Mucosa of rectum (tissue), 2 donors: ENCODE data around the gene LLCFC1.

Experiments used
- H3K27ac ChIP-seq, 2 donors: one replicate each; pipeline ENCODE4 v1.7.0; 2013; ENCODE audit warnings: inconsistent platforms in 2 of 2, low read depth in 2 of 2, low read length in 2 of 2
- H3K27me3 ChIP-seq, 2 donors: one replicate each; pipeline ENCODE4 v1.7.0; 2013; ENCODE audit warnings: low read length in 2 of 2; ENCODE audit not compliant: control insufficient read depth in 2 of 2, insufficient read depth in 2 of 2
- H3K36me3 ChIP-seq, 2 donors: one replicate each; pipeline ENCODE4 v1.7.0; 2013; ENCODE audit warnings: low read length in 2 of 2; ENCODE audit not compliant: control insufficient read depth in 2 of 2, insufficient read depth in 2 of 2
- H3K4me1 ChIP-seq, 2 donors: one replicate each; pipeline ENCODE4 v1.7.0; 2013; ENCODE audit warnings: low read length in 2 of 2, mild to moderate bottlenecking in 1 of 2; ENCODE audit not compliant: control insufficient read depth in 2 of 2, insufficient read depth in 2 of 2
- H3K4me3 ChIP-seq, 2 donors: one replicate each; pipeline ENCODE4 v1.7.0; 2013; ENCODE audit warnings: low read length in 2 of 2
- H3K9ac ChIP-seq, 2 donors: one replicate each; pipeline ENCODE4 v1.7.0; 2013; ENCODE audit warnings: low read length in 2 of 2, low read depth in 1 of 2, mild to moderate bottlenecking in 1 of 2
- H3K9me3 ChIP-seq, 2 donors: one replicate each; pipeline ENCODE4 v1.7.0; 2013; ENCODE audit warnings: low read length in 2 of 2; ENCODE audit not compliant: control insufficient read depth in 2 of 2
- donor health status: healthy.
- donor health status: Normal muscosa, but diverticular disease.

LLCFC1 gene

GRCh38 chr7:142925413-142925812 lies 13.9 kb upstream of the LLCFC1 start:
- Histone ChIP-seq H3K9me3 (no peaks in the 10 kb centered on the region), H3K27ac (no peak overlapping the region), H3K27me3 (peaks cover 0 to 3% of the 10 kb centered on the region in 2 donors), H3K36me3 (no peaks in the 10 kb centered on the region), H3K9ac (no peak overlapping the region), H3K4me3 (no peak overlapping the region), H3K4me1 (no peaks in the 10 kb centered on the region)

- peaks cover 0 to 3% of the 10 kb centered on the region in 2 donors for H3K27me3 ChIP-seq
- no peaks in the 10 kb centered on the region for H3K4me1 ChIP-seq
- H3K4me3 ChIP-seq = no peak overlapping the region
- H3K27ac ChIP-seq = no peak overlapping the region
- no peak overlapping the region for H3K9ac ChIP-seq
- H3K9me3 ChIP-seq = no peaks in the 10 kb centered on the region
- no peaks in the 10 kb centered on the region for H3K36me3 ChIP-seq
These were observed 12.1 kb upstream of the LLCFC1 start for GRCh38 chr7:142927085-142927745.

- Histone ChIP-seq H3K9ac (no peak overlapping the region), H3K27me3 (peaks cover 0 to 3% of the 10 kb centered on the region in 2 donors), H3K4me3 (no peak overlapping the region), H3K4me1 (no peaks in the 10 kb centered on the region), H3K36me3 (no peaks in the 10 kb centered on the region), H3K9me3 (no peaks in the 10 kb centered on the region), H3K27ac (no peak overlapping the region)
These were observed 11.3 kb upstream of the LLCFC1 start for GRCh38 chr7:142927949-142928348.

- H3K4me3 ChIP-seq = no peak overlapping the region
- H3K9me3 ChIP-seq = no peaks in the 10 kb centered on the region
- no peak overlapping the region for H3K27ac ChIP-seq
- H3K27me3 ChIP-seq = no peaks in the 10 kb centered on the region
- no peaks in the 10 kb centered on the region for H3K4me1 ChIP-seq
- no peak overlapping the region for H3K9ac ChIP-seq
- no peaks in the 10 kb centered on the region for H3K36me3 ChIP-seq
These were observed 9.1 kb upstream of the LLCFC1 start for GRCh38 chr7:142930126-142930730.

GRCh38 chr7:142932386-142933091 lies 6.7 kb upstream of the LLCFC1 start:
- H3K9ac ChIP-seq = no peak overlapping the region
- H3K9me3 ChIP-seq = no peaks in the 10 kb centered on the region
- H3K4me1 ChIP-seq = no peaks in the 10 kb centered on the region
- no peaks in the 10 kb centered on the region for H3K36me3 ChIP-seq
- H3K27ac ChIP-seq = no peak overlapping the region
- H3K4me3 ChIP-seq = no peak overlapping the region
- no peaks in the 10 kb centered on the region for H3K27me3 ChIP-seq

GRCh38 chr7:142933092-142933475 lies 6.2 kb upstream of the LLCFC1 start:
- Histone ChIP-seq H3K9me3 (no peaks in the 10 kb centered on the region), H3K9ac (no peak overlapping the region), H3K36me3 (no peaks in the 10 kb centered on the region), H3K27ac (no peak overlapping the region), H3K4me3 (no peak overlapping the region), H3K4me1 (no peaks in the 10 kb centered on the region), H3K27me3 (no peaks in the 10 kb centered on the region)

- Histone ChIP-seq H3K4me1 (no peaks in the 10 kb centered on the region), H3K4me3 (no peak within 1 kb of the TSS), H3K27me3 (no peaks in the 10 kb centered on the region), H3K27ac (no peak within 1 kb of the TSS), H3K9me3 (no peaks in the 10 kb centered on the region), H3K36me3 (no peaks in the 10 kb centered on the region), H3K9ac (no peak within 1 kb of the TSS)
These were observed 5.7 kb upstream of the LLCFC1 start, which contains the start of gene TRPV5 for GRCh38 chr7:142933624-142934023. Gene TRPV5 (minus strand): TSS chr7:142933746. CDS start chr7:142933459, 287 bp downstream.

GRCh38 chr7:142934056-142934455 lies 5.2 kb upstream of the LLCFC1 start:
- H3K9me3 ChIP-seq = no peaks in the 10 kb centered on the region
- no peak overlapping the region for H3K27ac ChIP-seq
- no peaks in the 10 kb centered on the region for H3K36me3 ChIP-seq
- H3K9ac ChIP-seq = no peak overlapping the region
- H3K4me1 ChIP-seq = no peaks in the 10 kb centered on the region
- H3K4me3 ChIP-seq = no peak overlapping the region
- H3K27me3 ChIP-seq = no peaks in the 10 kb centered on the region

- H3K27ac ChIP-seq = no peak overlapping the region
- no peaks in the 10 kb centered on the region for H3K9me3 ChIP-seq
- no peaks in the 10 kb centered on the region for H3K4me1 ChIP-seq
- H3K27me3 ChIP-seq = no peaks in the 10 kb centered on the region
- H3K36me3 ChIP-seq = no peaks in the 10 kb centered on the region
- no peak overlapping the region for H3K4me3 ChIP-seq
- no peak overlapping the region for H3K9ac ChIP-seq
These were observed 3.2 kb upstream of the LLCFC1 start for GRCh38 chr7:142935941-142936565.

- Histone ChIP-seq H3K4me1 (no peaks in the 10 kb centered on the region), H3K9ac (no peak overlapping the region), H3K36me3 (no peaks in the 10 kb centered on the region), H3K9me3 (no peaks in the 10 kb centered on the region), H3K27me3 (no peaks in the 10 kb centered on the region), H3K4me3 (no peak overlapping the region), H3K27ac (no peak overlapping the region)
These were observed 673 bp upstream of the LLCFC1 start for GRCh38 chr7:142938611-142939010.
